GM19035 (cell line): ENCODE results near the gene ZDHHC24.
A peak's percentile ranks its signal among the peaks of the same experiment; 100 is the strongest.
"Not testable (repeated sequence)": the region's sequence is repeated elsewhere in the genome, so short reads cannot be mapped to it uniquely, and the experiment has no call there.

ENCODE experiments used
- ATAC-seq: cut with Tn5 transposase; IDR thresholded peaks from one replicate; pipeline ENCODE4 v1.9.1; 2021; ENCODE audit not compliant: unreplicated experiment

ZDHHC24 gene

GRCh38 chr11:66545701-66546367 is at the start of gene ZDHHC24:
Gene ZDHHC24, minus strand, starts transcription at chr11:66546048. Its CDS starts 45 bp downstream, at chr11:66546003.
- ATAC-seq: peak; percentile 87

GRCh38 chr11:66595245-66595904 is 49.5 kb upstream of the ZDHHC24 start:
- no peak for ATAC-seq

DNA sequence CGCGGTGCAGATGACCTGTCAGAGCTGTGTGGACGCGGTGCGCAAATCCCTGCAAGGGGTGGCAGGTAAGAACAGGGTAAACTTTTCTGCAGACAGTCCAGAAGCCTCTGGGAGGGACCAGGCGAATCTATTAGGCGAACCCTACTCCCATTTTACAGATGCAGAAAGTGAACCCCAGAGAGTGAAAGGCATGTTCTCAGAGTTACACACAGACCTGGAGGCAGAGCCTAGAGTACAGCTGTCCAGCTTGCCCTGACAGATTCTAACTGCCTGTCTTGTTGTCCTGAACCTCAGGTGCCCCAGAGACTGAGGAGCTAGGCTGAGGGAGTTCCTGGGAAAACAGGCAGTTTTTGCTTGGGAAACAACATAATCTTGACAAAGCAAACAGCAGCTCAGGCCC is 47.8 kb upstream of the ZDHHC24 start:
- no peak for ATAC-seq

DNA sequence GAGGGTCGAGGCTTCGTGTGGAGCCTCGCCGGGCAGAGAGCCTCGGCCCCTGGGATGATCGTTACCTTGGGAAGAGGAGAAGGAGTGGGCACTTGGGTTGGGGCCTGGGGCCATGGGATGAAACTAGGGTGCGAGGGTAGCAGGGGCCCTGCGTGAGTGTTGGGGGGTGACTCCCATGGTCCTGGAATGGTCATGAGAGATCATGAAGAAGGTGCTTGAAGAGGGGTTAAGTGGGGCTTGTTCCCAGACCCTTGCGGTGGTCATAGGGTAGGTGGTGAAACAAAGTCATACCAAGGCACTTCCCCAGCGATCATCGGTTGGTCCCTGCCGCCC is 47.4 kb upstream of the ZDHHC24 start:
- no peak for ATAC-seq

- peak; percentile 91 for ATAC-seq
Observed at GRCh38 chr11:66592457-66593302, 46.8 kb upstream of the ZDHHC24 start, which contains the start of the genes CCDC87 and CCS. Gene CCDC87, minus strand, starts transcription at chr11:66593063. Its CDS starts 48 bp downstream, at chr11:66593015. Gene CCS, plus strand, starts transcription at chr11:66593185. Its CDS starts 77 bp downstream, at chr11:66593262.

GRCh38 chr11:66591175-66591574 is 45.3 kb upstream of the ZDHHC24 start:
- ATAC-seq: no peak

- no peak for ATAC-seq
Observed at GRCh38 chr11:66589996-66590675, 44.3 kb upstream of the ZDHHC24 start.

DNA sequence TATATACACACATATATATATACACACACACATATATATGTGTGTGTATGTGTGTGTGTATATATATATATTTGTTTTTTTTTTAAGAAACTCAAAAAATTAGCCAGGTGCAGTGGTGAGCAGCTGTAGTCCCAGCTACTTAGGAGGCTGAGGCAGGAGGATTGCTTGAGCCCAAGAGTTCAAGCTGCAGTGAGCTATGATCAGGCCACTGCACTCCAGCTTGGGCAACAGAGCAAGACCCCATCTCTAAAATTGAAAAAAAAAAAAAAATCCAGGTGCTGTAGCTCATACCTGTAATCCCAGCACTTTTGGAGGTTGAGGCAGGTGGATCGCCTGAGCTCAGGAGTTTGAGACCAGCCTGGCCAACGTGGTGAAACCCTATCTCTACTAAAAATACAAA is 43.5 kb upstream of the ZDHHC24 start:
- ATAC-seq: not testable (repeated sequence)

DNA sequence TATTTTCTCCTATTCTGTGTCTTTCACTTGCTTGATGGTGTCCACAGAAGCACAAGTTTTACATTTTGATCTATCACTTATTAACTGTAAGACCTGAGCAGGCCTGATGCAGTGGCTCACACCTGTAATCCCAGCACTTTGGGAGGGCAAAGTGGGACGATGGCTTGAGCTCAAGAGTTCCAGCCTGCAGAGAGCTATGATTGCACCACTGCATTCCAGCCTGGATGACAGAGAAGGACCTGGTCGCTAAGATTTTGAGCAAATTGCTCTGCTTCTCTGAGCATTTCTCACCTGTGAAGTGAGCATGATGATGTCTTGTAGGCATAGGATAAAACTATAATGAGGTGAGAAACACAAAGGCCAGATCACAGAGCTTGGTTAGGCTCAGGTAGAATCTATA is 40.3 kb upstream of the ZDHHC24 start:
- ATAC-seq: no peak

DNA sequence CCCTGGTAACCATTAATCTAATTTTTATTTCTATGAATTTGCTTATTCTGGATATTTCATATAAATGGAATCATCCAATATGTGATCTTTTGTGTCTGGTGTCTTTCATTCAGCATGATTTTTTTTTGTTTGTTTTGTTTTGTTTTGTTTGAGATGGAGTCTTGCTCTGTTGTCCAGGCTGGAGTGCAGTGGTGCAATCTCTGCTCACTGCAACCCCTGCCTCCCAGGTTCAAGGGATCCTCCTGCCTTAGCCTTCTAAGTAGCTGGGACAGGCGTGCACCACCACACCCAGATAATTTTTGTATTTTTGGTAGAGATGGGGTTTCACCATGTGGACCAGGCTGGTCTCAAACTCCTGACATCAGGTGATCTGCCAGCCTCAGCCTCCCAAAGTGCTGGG is 39.6 kb upstream of the ZDHHC24 start:
- ATAC-seq: not testable (repeated sequence)

DNA sequence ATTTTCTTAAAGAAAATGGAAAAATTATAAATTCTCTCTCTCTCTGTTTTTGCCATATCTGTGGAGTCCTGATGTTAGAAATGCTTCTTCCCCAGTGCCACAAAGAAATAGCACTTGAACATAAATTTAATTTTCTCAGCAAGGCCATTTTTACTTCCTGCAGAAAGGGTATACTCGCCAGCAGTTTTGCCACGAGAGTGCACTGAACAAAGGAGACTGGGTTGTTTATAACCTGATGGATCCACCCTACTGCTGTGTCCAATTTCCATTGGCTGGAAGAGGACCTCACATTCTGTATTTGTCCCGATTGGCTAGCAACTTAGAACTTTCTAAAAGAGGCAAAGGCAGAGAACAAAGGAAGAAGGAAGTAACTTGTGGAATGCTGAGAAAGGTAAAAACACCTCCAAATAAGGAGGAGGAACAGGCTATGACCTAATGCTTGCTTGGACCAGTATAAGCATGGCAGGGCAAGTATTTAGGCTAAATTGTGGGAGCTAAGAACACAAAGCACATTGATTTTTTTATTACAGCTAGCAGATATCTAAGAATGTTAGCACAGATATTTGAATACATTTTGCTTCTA is 36.8 kb upstream of the ZDHHC24 start:
- ATAC-seq: not testable (repeated sequence)

GRCh38 chr11:66581261-66581660 is 35.4 kb upstream of the ZDHHC24 start:
- ATAC-seq: no peak

- ATAC-seq: no peak
Observed at GRCh38 chr11:66580803-66581202, 35.0 kb upstream of the ZDHHC24 start.

- no peak for ATAC-seq
Observed at GRCh38 chr11:66579017-66579606, 33.3 kb upstream of the ZDHHC24 start.

- ATAC-seq: no peak
Observed at GRCh38 chr11:66570850-66571180, 25.0 kb upstream of the ZDHHC24 start.

GRCh38 chr11:66570079-66570849 is 24.4 kb upstream of the ZDHHC24 start:
- no peak for ATAC-seq

DNA sequence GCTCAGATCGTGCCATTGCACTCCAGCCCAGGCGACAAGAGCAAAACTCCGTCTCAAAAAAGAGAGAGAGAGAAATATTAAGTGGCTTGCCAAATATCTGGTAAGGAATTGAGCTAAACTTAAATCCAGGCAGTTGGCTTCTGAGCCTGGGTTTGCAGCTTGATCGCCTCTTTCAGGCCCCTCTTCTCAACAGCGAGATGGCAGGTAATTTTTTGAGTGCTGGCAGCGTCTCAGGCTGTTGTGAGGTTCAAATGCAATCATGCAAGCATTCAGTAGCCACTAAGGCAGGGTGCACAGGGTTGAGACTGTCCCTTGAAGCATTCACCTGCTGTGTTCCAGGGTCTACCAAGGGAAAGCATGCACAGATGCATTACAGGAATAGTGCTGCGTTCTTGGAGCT is 23.2 kb upstream of the ZDHHC24 start:
- no peak for ATAC-seq

- no peak for ATAC-seq
Observed at GRCh38 chr11:66568124-66568916, 22.5 kb upstream of the ZDHHC24 start, which contains the start of gene CTSF. Gene CTSF, minus strand, starts transcription at chr11:66568606. Its CDS starts 120 bp downstream, at chr11:66568486.

GRCh38 chr11:66567787-66568123 is 21.9 kb upstream of the ZDHHC24 start:
- no peak for ATAC-seq
